ENCODE measurements around the gene CXCL8. TPM values are rescaled to one million over a fixed set of nuclear protein-coding genes. Genes with fewer than 3 reads are reported as not detected.

Gene CXCL8
- total and polyA plus RNA-seq, 2 experiments from 2014 or later: not detected

GRCh38 chr4:73698217-73698616, 42.2 kb upstream of the CXCL8 start:
- TF ChIP-seq, protein P1, sequence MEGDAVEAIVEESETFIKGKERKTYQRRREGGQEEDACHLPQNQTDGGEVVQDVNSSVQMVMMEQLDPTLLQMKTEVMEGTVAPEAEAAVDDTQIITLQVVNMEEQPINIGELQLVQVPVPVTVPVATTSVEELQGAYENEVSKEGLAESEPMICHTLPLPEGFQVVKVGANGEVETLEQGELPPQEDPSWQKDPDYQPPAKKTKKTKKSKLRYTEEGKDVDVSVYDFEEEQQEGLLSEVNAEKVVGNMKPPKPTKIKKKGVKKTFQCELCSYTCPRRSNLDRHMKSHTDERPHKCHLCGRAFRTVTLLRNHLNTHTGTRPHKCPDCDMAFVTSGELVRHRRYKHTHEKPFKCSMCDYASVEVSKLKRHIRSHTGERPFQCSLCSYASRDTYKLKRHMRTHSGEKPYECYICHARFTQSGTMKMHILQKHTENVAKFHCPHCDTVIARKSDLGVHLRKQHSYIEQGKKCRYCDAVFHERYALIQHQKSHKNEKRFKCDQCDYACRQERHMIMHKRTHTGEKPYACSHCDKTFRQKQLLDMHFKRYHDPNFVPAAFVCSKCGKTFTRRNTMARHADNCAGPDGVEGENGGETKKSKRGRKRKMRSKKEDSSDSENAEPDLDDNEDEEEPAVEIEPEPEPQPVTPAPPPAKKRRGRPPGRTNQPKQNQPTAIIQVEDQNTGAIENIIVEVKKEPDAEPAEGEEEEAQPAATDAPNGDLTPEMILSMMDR (IDR thresholded peaks at IDR 0.05; ENCODE audit: low read depth, low read length): no peak
- DNase-seq (ENCODE audit: low read depth in 1 of 2, low spot score in 1 of 2): peak in 1 of 2 donors; percentile 69
- Histone ChIP-seq H3K36me3 (no peaks in the 10 kb centered on the region), H3K27ac (no peak overlapping the region), H3K9me3 (ENCODE audit: low read depth) (no peaks in the 10 kb centered on the region), H3K27me3 (no peaks in the 10 kb centered on the region), H3K4me1 (ENCODE audit: low read depth) (no peaks in the 10 kb centered on the region), H3K4me3 (no peak overlapping the region)

GRCh38 chr4:73701116-73701515, 39.3 kb upstream of the CXCL8 start:
- H3K4me3 ChIP-seq: no peak overlapping the region
- peak in 1 of 2 donors; percentile 71 for DNase-seq (ENCODE audit: low read depth in 1 of 2, low spot score in 1 of 2)
- no peak overlapping the region for H3K27ac ChIP-seq
- TF ChIP-seq, protein P1 (IDR thresholded peaks at IDR 0.05; ENCODE audit: low read depth, low read length): no peak
- no peaks in the 10 kb centered on the region for H3K36me3 ChIP-seq
- H3K9me3 ChIP-seq (ENCODE audit: low read depth): no peaks in the 10 kb centered on the region
- H3K27me3 ChIP-seq: no peaks in the 10 kb centered on the region
- no peaks in the 10 kb centered on the region for H3K4me1 ChIP-seq (ENCODE audit: low read depth)

- H3K4me1 ChIP-seq (ENCODE audit: low read depth): no peaks in the 10 kb centered on the region
Observed at GRCh38 chr4:73702796-73703287, 37.5 kb upstream of the CXCL8 start.

GRCh38 chr4:73703320-73703719, 37.0 kb upstream of the CXCL8 start:
- Histone ChIP-seq H3K4me3 (no peak overlapping the region), H3K27me3 (no peaks in the 10 kb centered on the region), H3K9me3 (ENCODE audit: low read depth) (no peaks in the 10 kb centered on the region), H3K36me3 (no peaks in the 10 kb centered on the region), H3K4me1 (ENCODE audit: low read depth) (no peaks in the 10 kb centered on the region), H3K27ac (no peak overlapping the region)
- DNase-seq (ENCODE audit: low read depth in 1 of 2, low spot score in 1 of 2): no peak
- TF ChIP-seq, protein P1 (IDR thresholded peaks at IDR 0.05; ENCODE audit: low read depth, low read length): no peak

More at GRCh38 chr4:73702796-73703287, 37.5 kb upstream of the CXCL8 start:
- no peaks in the 10 kb centered on the region for H3K27me3 ChIP-seq
- no peak overlapping the region for H3K4me3 ChIP-seq
- TF ChIP-seq, protein P1 (IDR thresholded peaks at IDR 0.05; ENCODE audit: low read depth, low read length): no peak
- H3K27ac ChIP-seq: no peak overlapping the region
- H3K36me3 ChIP-seq: no peaks in the 10 kb centered on the region
- no peaks in the 10 kb centered on the region for H3K9me3 ChIP-seq (ENCODE audit: low read depth)
- no peak for DNase-seq (ENCODE audit: low read depth in 1 of 2, low spot score in 1 of 2)

DNA sequence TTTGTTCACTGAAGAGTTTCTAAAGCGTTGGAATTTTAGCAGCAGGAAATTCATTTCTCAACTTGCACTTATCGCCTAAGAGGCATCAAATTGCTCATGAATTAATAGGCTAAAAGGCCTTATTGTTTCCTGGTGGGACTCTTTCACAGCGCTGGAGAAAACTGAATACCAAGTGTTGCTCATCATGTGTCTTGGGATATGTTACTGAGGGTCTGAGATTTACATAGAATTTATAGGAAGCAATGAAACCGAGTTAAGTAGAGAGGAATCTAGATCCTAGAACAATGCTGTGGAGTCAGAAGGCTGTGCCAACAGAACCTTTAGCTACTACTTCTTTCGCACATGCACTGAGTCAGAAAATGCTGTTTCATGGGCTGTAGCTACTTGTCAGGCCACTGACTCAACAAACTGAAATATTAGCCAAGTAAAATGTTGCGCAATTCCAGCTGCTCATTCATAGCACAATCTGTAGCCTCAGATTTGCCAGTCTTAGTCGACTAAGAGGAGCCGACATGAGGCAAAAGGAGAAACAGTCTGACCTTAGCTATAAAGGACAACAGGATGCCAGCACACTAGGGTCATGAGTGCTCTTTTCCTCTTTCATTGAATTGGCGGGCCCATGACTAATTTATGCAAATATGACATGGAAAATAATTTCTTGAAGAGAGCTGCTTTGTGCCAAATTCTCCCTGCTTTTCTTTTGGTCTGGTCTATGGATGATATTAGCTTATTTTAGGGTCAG, 35.9 kb upstream of the CXCL8 start:
- no peaks in the 10 kb centered on the region for H3K27me3 ChIP-seq
- peak in 1 of 2 donors; percentile 99 for DNase-seq (ENCODE audit: low read depth in 1 of 2, low spot score in 1 of 2)
- no peak overlapping the region for H3K27ac ChIP-seq
- H3K9me3 ChIP-seq (ENCODE audit: low read depth): no peaks in the 10 kb centered on the region
- H3K4me3 ChIP-seq: no peak overlapping the region
- TF ChIP-seq, protein P1 (IDR thresholded peaks at IDR 0.05; ENCODE audit: low read depth, low read length): no peak
- H3K4me1 ChIP-seq (ENCODE audit: low read depth): no peaks in the 10 kb centered on the region
- no peaks in the 10 kb centered on the region for H3K36me3 ChIP-seq

All from cardiac muscle cell (in vitro differentiated cells and primary cell).